GM19035 (cell line): ENCODE data around the gene PGRMC1.
"Not testable (repeated sequence)": the region's sequence is repeated elsewhere in the genome, so short reads cannot be mapped to it uniquely, and the experiment has no call there.

Source experiments
- ATAC-seq: cut with Tn5 transposase; IDR thresholded peaks from one replicate; pipeline ENCODE4 v1.9.1; 2021; ENCODE audit not compliant: unreplicated experiment

Gene PGRMC1

GRCh38 chrX:119235872-119236622, at the start of gene PGRMC1:
Gene PGRMC1, plus strand, starts transcription at chrX:119236285. Its CDS starts 79 bp downstream, at chrX:119236364.
- ATAC-seq: peak; percentile 86

- no peak for ATAC-seq
Measured at GRCh38 chrX:119186763-119187162, 49.3 kb upstream of the PGRMC1 start.

GRCh38 chrX:119187298-119187697, 48.8 kb upstream of the PGRMC1 start:
- no peak for ATAC-seq

DNA sequence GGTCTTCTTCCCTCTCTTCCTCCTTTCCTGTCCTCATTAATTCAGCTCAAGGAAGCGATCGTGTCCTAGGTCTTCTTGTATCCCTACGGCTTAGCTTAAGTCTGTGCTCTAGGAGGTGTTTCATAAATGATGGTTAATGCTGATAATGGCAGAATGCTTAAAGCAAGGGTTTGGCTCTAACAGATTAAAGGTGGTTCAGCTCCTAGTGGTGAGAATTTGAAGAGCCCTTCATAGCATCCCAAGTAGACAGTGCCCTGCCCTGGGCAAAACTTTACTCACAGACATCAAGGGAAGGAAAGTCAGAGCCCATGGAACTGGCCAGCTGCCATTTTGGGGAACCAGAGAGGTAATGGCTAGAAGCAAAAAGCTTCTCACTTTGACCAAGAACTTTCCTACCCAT, 47.0 kb upstream of the PGRMC1 start:
- no peak for ATAC-seq

- ATAC-seq: no peak
Measured at GRCh38 chrX:119189595-119189994, 46.5 kb upstream of the PGRMC1 start.

GRCh38 chrX:119190091-119190681, 45.9 kb upstream of the PGRMC1 start:
- ATAC-seq: no peak

GRCh38 chrX:119190831-119191230, 45.3 kb upstream of the PGRMC1 start:
- ATAC-seq: no peak

- ATAC-seq: no peak
Measured at GRCh38 chrX:119194621-119195020, 41.5 kb upstream of the PGRMC1 start.

GRCh38 chrX:119201570-119201969, 34.5 kb upstream of the PGRMC1 start:
- no peak for ATAC-seq

DNA sequence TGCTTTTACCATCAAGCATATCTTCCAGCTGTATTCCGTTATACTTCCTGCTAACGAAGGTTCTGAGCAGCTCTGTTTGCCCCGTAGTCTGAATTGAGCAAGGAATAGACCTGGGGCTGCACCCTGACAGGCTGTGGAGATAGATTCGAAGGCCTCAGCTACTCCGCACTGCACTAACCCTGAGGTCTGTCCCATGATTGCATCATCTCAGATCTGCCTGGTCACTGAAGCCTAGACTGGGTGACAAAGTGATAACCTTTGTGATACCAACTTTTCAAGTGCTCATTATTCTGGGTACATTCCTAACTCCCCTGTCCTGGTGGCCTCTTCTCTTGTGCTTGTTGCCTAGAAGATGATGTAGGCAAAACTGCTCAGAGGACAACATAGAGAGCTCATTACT, 29.9 kb upstream of the PGRMC1 start:
- ATAC-seq: no peak

DNA sequence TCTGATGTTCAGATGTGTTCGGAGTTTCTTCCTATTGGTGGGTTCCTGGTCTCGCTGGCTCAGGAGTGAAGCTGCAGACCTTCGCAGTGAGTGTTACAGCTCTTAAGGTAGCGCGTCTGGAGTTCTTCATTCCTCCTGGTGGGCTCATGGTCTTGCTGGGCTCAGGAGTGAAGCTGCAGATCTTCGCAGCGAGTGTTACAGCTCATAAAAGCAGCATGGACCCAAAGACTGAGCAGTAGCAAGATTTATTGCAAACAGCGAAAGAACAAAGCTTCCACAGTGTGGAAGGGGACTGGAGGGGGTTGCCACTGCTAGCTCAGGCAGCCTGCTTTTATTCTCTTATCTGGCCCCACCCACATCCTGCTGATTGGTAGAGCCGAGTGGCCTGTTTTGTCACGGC, 28.6 kb upstream of the PGRMC1 start:
- ATAC-seq: not testable (repeated sequence)

DNA sequence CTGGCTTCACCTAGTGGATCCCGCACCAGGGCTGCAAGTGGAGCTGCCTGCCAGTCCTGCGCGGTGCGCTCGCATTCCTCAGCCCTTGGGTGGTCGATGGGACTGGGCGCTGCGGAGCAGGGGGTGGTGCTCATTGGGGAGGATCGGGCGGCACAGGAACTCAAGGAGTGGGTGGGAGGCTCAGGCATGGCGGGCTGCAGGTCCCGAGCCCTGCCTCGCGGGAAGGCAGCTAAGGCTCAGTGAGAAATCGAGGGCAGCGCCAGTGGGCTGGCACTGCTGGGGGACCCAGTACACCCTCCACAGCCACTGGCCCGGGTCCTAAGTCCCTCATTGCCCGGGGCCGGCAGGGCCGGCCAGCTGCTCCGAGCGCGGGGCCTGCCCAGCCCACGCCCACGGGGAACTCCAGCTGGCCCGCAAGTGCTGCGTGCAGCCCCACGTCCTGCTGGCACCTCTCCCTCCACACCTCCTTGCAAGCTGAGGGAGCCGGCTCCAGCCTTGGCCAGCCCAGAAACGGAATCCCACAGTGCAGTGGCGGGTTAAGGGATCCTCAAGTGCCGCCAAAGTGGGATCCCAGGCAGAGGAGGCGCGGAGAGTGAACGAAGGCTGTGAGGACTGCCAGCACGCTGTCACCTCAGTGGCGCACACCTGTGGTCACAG, 27.6 kb upstream of the PGRMC1 start:
- no peak for ATAC-seq

GRCh38 chrX:119210931-119211648, 25.0 kb upstream of the PGRMC1 start:
- not testable (repeated sequence) for ATAC-seq

DNA sequence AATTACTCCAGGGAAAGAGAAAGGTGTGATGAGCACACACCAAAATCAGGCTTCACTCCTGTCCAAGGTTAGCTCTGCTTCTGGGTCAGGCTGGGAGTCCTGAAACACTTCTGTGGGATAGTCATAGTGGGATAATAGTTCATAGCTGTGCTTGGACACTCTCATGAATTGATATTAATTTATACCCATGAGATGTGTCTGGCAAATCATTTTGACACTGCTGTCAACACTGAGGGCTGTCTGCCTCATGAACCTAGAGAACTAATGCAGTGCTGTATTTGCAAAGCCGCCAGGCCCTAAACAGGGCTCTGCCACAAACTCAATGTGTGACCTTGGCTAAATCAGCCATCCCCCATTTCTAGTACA, 24.5 kb upstream of the PGRMC1 start:
- no peak for ATAC-seq

DNA sequence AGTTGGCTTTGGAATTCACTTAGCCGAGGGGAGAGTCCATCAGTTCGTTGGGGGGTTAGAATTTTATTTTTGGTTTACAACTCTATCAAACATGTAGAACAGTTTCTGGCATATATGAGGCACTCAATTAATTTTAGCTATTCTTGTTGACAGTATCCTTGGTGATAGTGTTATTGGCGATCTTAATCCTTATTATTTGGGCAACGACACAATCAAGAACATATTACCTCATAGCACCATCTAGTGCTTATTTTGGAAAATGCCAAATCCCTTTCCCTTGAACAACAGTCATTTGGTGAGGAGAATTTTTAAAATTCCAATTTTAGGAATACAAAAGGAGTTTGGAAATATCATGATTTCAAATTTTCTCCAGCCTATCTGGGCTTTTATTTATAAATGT, 17.9 kb upstream of the PGRMC1 start:
- ATAC-seq: no peak

GRCh38 chrX:119222932-119223331, 13.2 kb upstream of the PGRMC1 start:
- no peak for ATAC-seq

DNA sequence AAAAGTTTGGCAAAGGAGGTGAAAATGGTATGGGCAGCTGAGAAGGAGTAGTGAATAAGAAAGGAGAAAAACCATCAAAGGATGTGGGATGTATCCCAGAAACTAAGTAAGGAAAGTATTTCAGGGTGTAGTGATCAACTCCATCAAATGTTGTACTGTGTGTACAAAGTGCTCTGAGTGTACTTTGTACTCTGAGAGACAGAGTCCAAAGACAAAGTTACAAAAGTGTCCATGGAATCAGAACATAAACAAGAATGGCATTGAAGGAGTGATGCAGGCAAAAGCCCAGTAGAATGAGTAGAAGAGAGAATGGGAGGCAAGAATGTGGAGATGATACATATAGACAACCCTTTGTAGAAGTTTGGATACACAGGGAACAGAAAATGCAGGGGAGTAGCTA, 12.3 kb upstream of the PGRMC1 start:
- no peak for ATAC-seq

- ATAC-seq: no peak
Measured at GRCh38 chrX:119226446-119226845, 9.6 kb upstream of the PGRMC1 start.

- ATAC-seq: no peak
Measured at GRCh38 chrX:119228512-119229252, 7.4 kb upstream of the PGRMC1 start.

GRCh38 chrX:119229253-119229615, 6.9 kb upstream of the PGRMC1 start:
- ATAC-seq: no peak

DNA sequence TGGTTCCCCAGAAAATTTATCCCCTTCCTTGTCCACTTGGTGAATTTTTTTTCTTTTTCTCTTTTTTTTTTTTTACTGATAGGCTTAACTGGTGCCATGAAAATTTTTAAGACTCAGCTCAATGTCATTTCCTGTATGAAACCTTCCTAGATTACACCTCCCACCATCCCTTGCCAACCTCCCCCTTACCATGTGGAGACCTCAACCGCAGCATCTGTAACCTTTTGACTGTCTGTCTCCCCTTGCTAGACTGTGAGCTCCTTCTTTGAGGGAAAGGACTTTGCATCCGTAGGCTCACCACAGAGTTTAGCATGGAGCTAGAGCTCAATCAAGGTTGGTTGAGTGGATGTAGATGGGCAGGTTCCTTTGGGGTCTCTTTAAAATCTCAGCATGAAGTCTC, 5.2 kb upstream of the PGRMC1 start:
- ATAC-seq: no peak
